ENCODE results near the gene UEVLD. TPM values are rescaled to one million over a fixed set of nuclear protein-coding genes. Genes with fewer than 3 reads are reported as not detected.

UEVLD gene
- total and polyA plus RNA-seq, 9 of the 15 experiments (the other 6 are each of a cell fraction or from before 2014, with no cell fraction given) = 4.7 to 12.6 (median 7.4) TPM

DNA sequence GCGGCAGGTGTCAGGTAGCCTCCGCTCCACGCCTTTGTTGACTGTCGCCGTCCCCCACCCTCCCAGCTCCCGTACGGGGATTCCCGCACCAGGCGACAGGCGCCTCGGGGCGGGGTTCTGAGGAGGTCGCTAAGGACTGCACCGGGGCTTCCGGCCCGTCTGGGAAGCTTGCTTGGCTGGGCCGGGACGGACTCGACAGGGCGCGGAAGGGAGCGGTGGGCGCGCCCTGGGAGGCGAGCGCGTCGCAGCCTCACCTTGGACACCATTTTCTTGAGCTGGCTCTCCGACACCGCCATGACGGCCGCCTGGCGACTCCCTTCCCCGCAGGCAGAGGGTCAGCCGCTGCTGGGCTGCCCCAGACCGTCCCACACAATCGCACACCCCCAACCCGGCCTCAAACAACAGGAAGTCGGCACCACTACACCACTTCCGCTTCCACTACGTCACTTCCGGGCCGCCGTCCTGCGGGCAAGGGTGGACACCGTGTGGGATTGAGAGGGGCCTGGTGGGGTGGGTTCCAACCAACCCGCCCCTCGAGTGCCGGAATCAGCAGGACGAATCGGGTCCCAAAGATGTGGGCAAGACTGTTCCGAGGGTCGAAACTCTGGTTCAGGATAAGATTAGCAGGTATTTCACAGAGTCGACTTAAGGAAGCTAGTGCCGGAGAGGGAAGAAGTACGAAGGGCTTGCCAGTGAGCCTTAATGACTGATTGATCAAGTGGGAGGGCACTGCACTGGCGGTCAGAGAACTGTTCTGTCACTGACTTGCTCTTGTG is 61.8 kb downstream of the UEVLD start, which contains the start of gene TSG101 (continued):
- TF ChIP-seq REST (IDR thresholded peaks at IDR 0.05; ENCODE audit: borderline replicate concordance) (no peak), REST (CRISPR knock-in tag; IDR thresholded peaks at IDR 0.05; ENCODE audit: low read depth) (peak; percentile 80; the same call in 1 of the 2 replicates), RBM22 (IDR thresholded peaks at IDR 0.05; ENCODE audit: low read depth, low read length, poor library complexity, severe bottlenecking) (peak; percentile 82), TCFL5 (CRISPR knock-in tag; conservative IDR thresholded peaks at IDR 0.05) (no peak), ARID1B (IDR thresholded peaks at IDR 0.05) (no peak)
